Common myeloid progenitor, CD34-positive (primary cell): ENCODE measurements around the gene DIPK1A. TPM values are rescaled to one million over a fixed set of nuclear protein-coding genes. Genes with fewer than 3 reads are reported as not detected.

Source experiments
- CTCF ChIA-PET: fragments of 350-600 bp; sonication (Branson Sonifier 250); formaldehyde crosslinking; loops from one replicate; lab custom pipeline; 2021; ENCODE audit warnings: antibody characterized with exemption; lab: Charles Lee
- POLR2A ChIA-PET: fragments of 350-600 bp; sonication (Branson Sonifier 250); formaldehyde crosslinking; loops from one replicate; lab custom pipeline; 2021; ENCODE audit warnings: antibody characterized with exemption; lab: Charles Lee
- DNase-seq, 3 donors: peaks; one replicate each; pipeline versions ENCODE4 v3.0.0 to v3.0.0-alpha.2; 2013
- H3K27ac ChIP-seq, 2 experiments: 1 replicate in 1 of 2; 2 replicates in 1 of 2; pipeline ENCODE4 v1.7.0; 2013; ENCODE audit warnings: inconsistent platforms in 2 of 2, low read length in 2 of 2, mild to moderate bottlenecking in 2 of 2, low read depth in 1 of 2, moderate library complexity in 1 of 2; ENCODE audit not compliant: severe bottlenecking in 2 of 2, insufficient read depth in 1 of 2, poor library complexity in 1 of 2
- H3K27me3 ChIP-seq, 5 experiments: replicated peaks in 2 of 5; 1 replicate in 3 of 5; 2 replicates in 2 of 5; pipeline versions ENCODE4 v1.6.1 to v1.7.0; 2013; ENCODE audit warnings: low read length in 4 of 5, mild to moderate bottlenecking in 2 of 5, moderate library complexity in 2 of 5, inconsistent platforms in 1 of 5; ENCODE audit not compliant: insufficient read depth in 5 of 5, control insufficient read depth in 4 of 5
- H3K36me3 ChIP-seq, 4 experiments: 1 replicate in 2 of 4; 2 replicates in 2 of 4; pipeline versions ENCODE4 v1.6.1 to v1.7.0; 2013; ENCODE audit warnings: low read length in 3 of 4, control low read depth in 1 of 4, mild to moderate bottlenecking in 1 of 4; ENCODE audit not compliant: control insufficient read depth in 4 of 4, insufficient read depth in 4 of 4
- H3K4me1 ChIP-seq, 4 experiments: 1 replicate in 3 of 4; 2 replicates in 1 of 4; pipeline versions ENCODE4 v1.6.1 to v1.7.1; 2013; ENCODE audit warnings: low read length in 3 of 4, mild to moderate bottlenecking in 3 of 4, control low read depth in 1 of 4, inconsistent platforms in 1 of 4, moderate library complexity in 1 of 4; ENCODE audit not compliant: control insufficient read depth in 4 of 4, insufficient read depth in 4 of 4; ENCODE audit errors: control extremely low read depth in 1 of 4
- H3K4me3 ChIP-seq, 7 experiments: 1 replicate in 4 of 7; 2 replicates in 3 of 7; pipeline versions ENCODE4 v1.5.1 to v1.7.0; 2013; ENCODE audit warnings: mild to moderate bottlenecking in 7 of 7, low read length in 6 of 7, moderate library complexity in 6 of 7, inconsistent platforms in 2 of 7, low read depth in 2 of 7, control low read depth in 1 of 7; ENCODE audit not compliant: insufficient read depth in 4 of 7, control insufficient read depth in 1 of 7; ENCODE audit errors: extremely low read depth in 1 of 7
- H3K9me3 ChIP-seq, 5 experiments: 1 replicate in 4 of 5; 2 replicates in 1 of 5; pipeline versions ENCODE4 v1.6.1 to v1.7.1; 2013; ENCODE audit warnings: low read length in 4 of 5, mild to moderate bottlenecking in 2 of 5, inconsistent platforms in 1 of 5, low read depth in 1 of 5, moderate library complexity in 1 of 5; ENCODE audit not compliant: control insufficient read depth in 4 of 5, insufficient read depth in 2 of 5; ENCODE audit errors: control extremely low read depth in 1 of 5
- whole genome bisulfite sequencing: methylation state at CpG from one replicate; pipeline ENCODE4 v1.1.5; 2013; ENCODE audit not compliant: insufficient coverage; 5-methylcytosine and 5-hydroxymethylcytosine counted together
- polyA plus RNA-seq: library from polyadenylated mRNA; unstranded; fragments of 120-200 nt; gene quantifications from one replicate; pipeline ENCODE4 v1.2.1, GENCODE V29; 2013

Gene DIPK1A
- 2.4 TPM for polyA plus RNA-seq

DNA sequence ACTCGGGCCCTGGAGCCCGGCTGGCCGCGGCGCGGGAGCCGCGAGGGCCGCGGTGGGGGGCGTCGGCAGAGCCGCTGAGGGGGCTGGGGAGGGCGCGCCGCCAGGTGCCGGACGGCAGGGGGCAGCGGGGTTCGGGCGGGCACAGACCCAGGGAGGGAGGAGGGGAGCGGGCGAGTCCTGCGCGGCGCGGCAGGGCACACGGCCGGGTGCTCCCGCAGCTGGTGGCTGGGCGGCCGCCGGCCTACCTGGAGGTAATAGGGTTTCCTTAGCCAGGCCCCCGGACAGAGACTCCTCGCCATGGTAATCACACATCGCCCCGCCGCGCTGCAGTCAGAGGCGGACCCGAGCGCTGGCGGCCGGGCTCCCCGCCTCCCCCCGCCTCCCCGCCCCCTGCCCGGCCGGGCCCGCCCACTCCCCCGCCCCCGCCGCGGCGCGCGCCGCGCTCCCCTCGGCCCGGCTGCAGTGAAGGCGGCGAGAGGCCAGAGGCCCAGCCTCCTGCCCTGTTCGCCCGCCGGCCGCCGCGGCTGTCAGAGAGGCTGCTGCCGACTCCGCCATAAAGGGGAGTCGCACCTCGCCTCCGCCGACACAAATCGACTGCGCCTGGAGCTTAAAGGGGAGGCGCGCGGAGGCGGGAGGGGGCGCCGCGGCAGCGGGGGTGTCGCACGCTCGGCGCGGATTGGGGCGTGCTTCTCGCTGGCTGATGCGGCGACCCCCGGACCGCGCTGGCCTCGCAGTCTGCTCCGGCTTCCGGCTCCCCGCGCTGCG is at the start of gene DIPK1A:
Gene DIPK1A (minus strand): TSS at position 332 of the 765 bp plus-strand sequence. CDS start 33 bp downstream, at position 299.
- WGBS, result 0% methylated on average over 67 of the region's 103 CpGs
- Histone ChIP-seq H3K4me3 (peak within 1 kb of the TSS; percentile 67 to 92 (median 82)), H3K27me3 (peaks cover 0 to 18% (median 0%) of the 10 kb centered on the region in 5 experiments), H3K27ac (peak within 1 kb of the TSS in 1 of 2 experiments; percentile 86), H3K4me1 (peaks cover 0 to 19% (median 14%) of the 10 kb centered on the region in 4 experiments), H3K36me3 (no peaks in the 10 kb centered on the region), H3K9me3 (no peaks in the 10 kb centered on the region)
- DNase-seq, result peak; percentile 70 to 88 (median 81)
- POLR2A ChIA-PET, result interaction anchor here (1.2 kb wide), 1 partner anchor 118 kb away, joined by 5 read pairs; the partner anchor contains the start of gene MTF2
- CTCF ChIA-PET, result interaction anchor here (0.7 to 9.7 kb wide), 12 partner anchors 9 to 129 kb away, joined by 3 to 61 read pairs (median 4); partner anchors contain the start of gene RPL5

DNA sequence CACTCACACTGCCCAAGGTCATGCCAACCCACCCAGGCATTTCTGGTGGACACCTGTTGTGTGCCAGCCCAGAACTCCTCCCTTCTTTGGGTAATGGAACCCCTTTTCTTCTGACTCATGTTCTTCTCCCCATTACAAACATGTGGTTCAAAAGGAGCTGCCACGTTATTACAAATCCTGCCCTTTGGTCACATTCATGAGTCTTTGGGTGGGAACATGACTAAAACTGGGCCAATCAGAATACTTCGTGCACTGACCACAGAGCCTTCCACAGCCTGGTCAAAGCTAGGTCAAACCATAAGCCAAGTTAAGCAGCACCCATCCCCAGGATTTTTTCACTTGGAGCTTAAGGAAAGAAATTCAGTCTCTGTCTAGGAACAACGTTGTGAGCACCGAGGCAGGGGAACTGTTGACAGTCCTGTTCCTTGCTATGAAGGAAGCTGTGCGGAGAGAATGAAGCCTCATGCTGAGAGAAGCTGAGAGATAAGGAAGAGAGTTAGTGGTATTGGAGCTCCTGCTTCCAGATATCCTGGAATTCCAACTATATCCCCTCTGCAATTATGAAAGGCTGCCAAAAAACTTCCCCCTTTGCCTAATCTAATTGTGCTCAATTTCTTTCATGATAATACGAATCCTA is 46.8 kb upstream of the DIPK1A start:
- no peak overlapping the region for H3K27ac ChIP-seq
- CTCF ChIA-PET, result interaction anchor here (0.9 to 1.1 kb wide), 4 partner anchors 10 to 53 kb away, joined by 3 read pairs; no protein-coding TSS in a partner anchor
- no peaks in the 10 kb centered on the region for H3K9me3 ChIP-seq
- POLR2A ChIA-PET, result no interaction called here
- no peaks in the 10 kb centered on the region for H3K4me1 ChIP-seq
- H3K4me3 ChIP-seq, result no peak overlapping the region
- 84% methylated on average over 5 of the region's 6 CpGs for WGBS
- no peak for DNase-seq
- H3K36me3 ChIP-seq, result no peaks in the 10 kb centered on the region
- H3K27me3 ChIP-seq, result peaks cover 0 to 1% (median 0%) of the 10 kb centered on the region in 5 experiments

DNA sequence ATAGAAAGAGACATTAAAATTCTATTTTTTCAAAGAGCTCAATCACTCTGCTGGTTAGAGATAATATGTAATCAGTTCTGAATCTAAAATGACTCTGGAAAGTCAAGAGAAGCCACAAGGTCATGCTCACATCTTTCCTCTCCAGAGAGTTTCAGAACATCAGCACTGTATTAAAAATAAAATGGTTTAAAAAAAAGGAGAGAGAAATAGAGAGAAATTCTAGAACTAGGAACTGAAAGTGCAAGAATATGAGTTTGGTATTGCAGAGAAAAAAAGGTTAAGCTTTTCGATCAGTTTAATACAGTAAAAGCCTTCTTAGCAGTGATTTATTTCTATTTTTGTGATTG is 44.0 kb upstream of the DIPK1A start:
- Histone ChIP-seq H3K27ac (no peak overlapping the region), H3K4me1 (no peaks in the 10 kb centered on the region), H3K4me3 (no peak overlapping the region), H3K27me3 (peaks cover 0 to 1% (median 0%) of the 10 kb centered on the region in 5 experiments), H3K9me3 (no peaks in the 10 kb centered on the region), H3K36me3 (no peaks in the 10 kb centered on the region)
- WGBS, result no CpG with 5 or more reads among the region's 1 CpG
- ChIA-PET POLR2A (interaction anchor here (0.7 kb wide), 1 partner anchor 1569 kb away, joined by 3 read pairs; no protein-coding TSS in a partner anchor), CTCF (interaction anchor here (0.5 to 6.1 kb wide), 4 partner anchors 8 to 147 kb away, joined by 3 to 35 read pairs (median 10); no protein-coding TSS in a partner anchor)
- DNase-seq, result no peak

DNA sequence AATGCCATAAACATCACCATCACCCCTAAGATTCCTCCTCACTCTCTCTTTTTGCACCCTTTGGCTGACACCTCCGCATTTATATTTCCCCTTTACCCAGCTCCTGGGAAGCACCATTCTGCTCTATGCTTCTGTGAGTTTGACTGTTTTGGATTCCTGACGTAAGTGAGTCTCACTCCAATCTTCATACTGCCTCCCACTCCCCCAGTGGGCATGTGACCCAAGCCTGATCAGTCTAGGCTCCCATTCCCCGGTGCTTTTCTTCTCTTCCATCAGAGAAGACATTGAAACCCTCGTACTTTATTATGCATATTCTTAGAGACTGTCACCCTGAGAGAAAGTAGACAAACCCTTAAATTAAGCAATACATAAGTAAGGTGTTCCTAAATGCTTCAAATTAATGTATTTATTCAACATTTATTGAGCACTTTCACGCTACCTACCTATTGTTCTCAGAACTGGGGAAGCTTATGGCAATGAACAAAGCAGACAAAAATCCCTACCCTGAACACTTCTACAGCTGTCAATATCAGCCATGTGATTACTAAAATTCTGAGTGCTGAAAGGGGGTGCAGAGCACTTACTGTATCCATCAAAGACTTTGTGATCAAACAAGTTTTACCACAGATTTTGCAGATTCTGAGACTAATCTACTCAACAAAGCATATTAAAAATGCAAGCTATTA is 43.4 kb upstream of the DIPK1A start:
- Histone ChIP-seq H3K36me3 (no peaks in the 10 kb centered on the region), H3K4me1 (no peaks in the 10 kb centered on the region), H3K27ac (no peak overlapping the region), H3K9me3 (no peaks in the 10 kb centered on the region), H3K27me3 (peaks cover 0 to 1% (median 0%) of the 10 kb centered on the region in 5 experiments), H3K4me3 (no peak overlapping the region)
- CTCF ChIA-PET, result interaction anchor here (0.5 to 6.1 kb wide), 4 partner anchors 9 to 146 kb away, joined by 3 to 35 read pairs (median 10); no protein-coding TSS in a partner anchor
- no peak for DNase-seq
- 78% methylated on average over 3 of the region's 5 CpGs for WGBS
- POLR2A ChIA-PET, result interaction anchor here (0.7 kb wide), 1 partner anchor 1569 kb away, joined by 3 read pairs; no protein-coding TSS in a partner anchor

DNA sequence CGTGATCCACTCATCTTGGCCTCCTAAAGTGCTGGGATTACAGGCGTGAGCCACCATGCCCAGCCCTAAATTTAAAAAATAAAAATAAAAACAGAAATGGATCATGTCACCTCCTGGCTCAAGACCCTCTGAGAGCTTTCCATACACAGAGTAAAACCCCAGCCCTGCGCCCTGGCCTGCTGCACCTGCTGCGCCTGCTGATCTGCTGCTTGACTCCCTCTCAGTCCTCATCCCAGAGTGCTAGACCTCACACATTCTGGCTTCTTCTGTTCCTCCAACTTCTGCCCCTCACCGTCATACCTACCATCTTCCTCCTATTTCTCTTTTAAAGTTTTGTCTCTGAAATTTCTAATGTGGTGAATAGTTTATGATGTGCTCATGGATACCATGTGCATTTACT is 42.7 kb upstream of the DIPK1A start:
- 94% methylated on average over 4 of the region's 5 CpGs for WGBS
- POLR2A ChIA-PET, result no interaction called here
- peaks cover 0 to 4% (median 0%) of the 10 kb centered on the region in 5 experiments for H3K27me3 ChIP-seq
- no peak overlapping the region for H3K4me3 ChIP-seq
- DNase-seq, result no peak
- H3K36me3 ChIP-seq, result no peaks in the 10 kb centered on the region
- no peaks in the 10 kb centered on the region for H3K4me1 ChIP-seq
- H3K27ac ChIP-seq, result no peak overlapping the region
- CTCF ChIA-PET, result interaction anchor here (1.2 to 6.1 kb wide), 3 partner anchors 10 to 145 kb away, joined by 3 to 35 read pairs (median 18); no protein-coding TSS in a partner anchor
- H3K9me3 ChIP-seq, result no peaks in the 10 kb centered on the region

DNA sequence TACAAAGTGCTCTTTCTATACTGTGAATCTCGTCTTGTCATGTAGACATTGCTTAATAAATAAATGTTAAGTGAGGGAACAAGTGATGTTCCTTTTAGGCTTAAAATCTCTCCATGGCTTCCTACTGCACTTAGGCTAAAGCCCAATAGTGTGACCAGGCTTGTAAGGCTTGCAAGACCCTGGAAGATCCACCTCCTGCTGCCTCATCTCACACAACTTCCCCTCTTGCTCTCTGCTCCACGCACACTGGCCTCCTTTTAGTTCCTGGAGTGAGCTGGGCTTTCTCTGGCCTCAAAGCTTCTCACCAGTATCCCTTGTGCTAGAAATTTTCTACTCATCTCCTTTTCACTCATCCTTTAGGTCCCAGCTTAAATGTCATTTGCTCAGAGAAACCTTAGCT is 41.5 kb upstream of the DIPK1A start:
- Histone ChIP-seq H3K27ac (no peak overlapping the region), H3K4me3 (no peak overlapping the region), H3K27me3 (peaks cover 0 to 3% (median 0%) of the 10 kb centered on the region in 5 experiments), H3K36me3 (no peaks in the 10 kb centered on the region), H3K4me1 (no peaks in the 10 kb centered on the region), H3K9me3 (no peaks in the 10 kb centered on the region)
- ChIA-PET POLR2A (no interaction called here), CTCF (interaction anchor here (0.8 to 6.1 kb wide), 5 partner anchors 9 to 144 kb away, joined by 3 to 35 read pairs (median 6); no protein-coding TSS in a partner anchor)
- no peak for DNase-seq
- WGBS, result 80% methylated on average over 1 of the region's 2 CpGs
